Thyroid gland (tissue), 4 donors: Measurements from ENCODE around the gene HSPB3. TPM values are rescaled to one million over a fixed set of nuclear protein-coding genes. Genes with fewer than 3 reads are reported as not detected.

ENCODE experiments used
- DNase-seq, 2 donors: peaks; one replicate each; pipeline ENCODE4 v3.0.0-alpha.2; 2019
- H3K27ac ChIP-seq, 3 donors: fragments of 200-600 bp; sonication (generic); 1 replicate in 2 of 3; 2 replicates in 1 of 3; pipeline ENCODE4 v1.5.1; 2016 to 2019; ENCODE audit warnings: mild to moderate bottlenecking in 1 of 3, moderate library complexity in 1 of 3
- H3K27me3 ChIP-seq: fragments of 200-600 bp; sonication (generic); one replicate; pipeline ENCODE4 v1.5.1; 2019
- H3K36me3 ChIP-seq, 2 donors: fragments of 200-600 bp; sonication (generic); one replicate each; pipeline ENCODE4 v1.5.1; 2016 to 2019
- H3K4me1 ChIP-seq, 2 donors: fragments of 200-600 bp; sonication (generic); one replicate each; pipeline ENCODE4 v1.5.1; 2017 to 2019
- H3K4me3 ChIP-seq, 3 donors: fragments of 200-600 bp; sonication (generic); replicated peaks in 1 of 3; 1 replicate in 2 of 3; 2 replicates in 1 of 3; pipeline ENCODE4 v1.5.1; 2016; ENCODE audit warnings: mild to moderate bottlenecking in 1 of 3
- H3K9me3 ChIP-seq: fragments of 200-600 bp; sonication (generic); one replicate; pipeline ENCODE4 v1.5.1; 2017
- POLR2A ChIP-seq, 2 donors: fragments of 450-650 bp; IDR thresholded peaks; one replicate each; pipeline ENCODE4 v1.6.1; 2017; ENCODE audit warnings: antibody characterized with exemption in 2 of 2, mild to moderate bottlenecking in 2 of 2, moderate library complexity in 1 of 2
- WGBS, 2 donors: methylation state at CpG; one replicate each; pipeline ENCODE4 v1.1.5; 2017; 5-methylcytosine and 5-hydroxymethylcytosine counted together
- intact Hi-C: fragments of 100-400 bp; cut with DNase I; formaldehyde crosslinking; loops from one replicate; pipeline ENCODE4 v1.15.1; 2023
- total RNA-seq, 4 donors: library from RNA; depleted of rRNA; stranded (reverse); fragments of >200 nt; gene quantifications; one replicate each; pipeline ENCODE4 v1.2.3, GENCODE V29; 2016
- TF ChIP-seq, protein P1 (sequence below), 6 experiments: fragments of 200-600 bp in 3 of 6; fragments of 450-650 bp in 3 of 6; sonication (generic) in 3 of 6; IDR thresholded peaks; one replicate each; pipeline ENCODE4 v1.5.1; 2016 to 2019; ENCODE audit warnings: antibody characterized with exemption in 6 of 6, mild to moderate bottlenecking in 2 of 6, inconsistent platforms in 1 of 6, moderate library complexity in 1 of 6

The HSPB3 gene
- total RNA-seq, 4 donors from 2014 or later: not detected

DNA sequence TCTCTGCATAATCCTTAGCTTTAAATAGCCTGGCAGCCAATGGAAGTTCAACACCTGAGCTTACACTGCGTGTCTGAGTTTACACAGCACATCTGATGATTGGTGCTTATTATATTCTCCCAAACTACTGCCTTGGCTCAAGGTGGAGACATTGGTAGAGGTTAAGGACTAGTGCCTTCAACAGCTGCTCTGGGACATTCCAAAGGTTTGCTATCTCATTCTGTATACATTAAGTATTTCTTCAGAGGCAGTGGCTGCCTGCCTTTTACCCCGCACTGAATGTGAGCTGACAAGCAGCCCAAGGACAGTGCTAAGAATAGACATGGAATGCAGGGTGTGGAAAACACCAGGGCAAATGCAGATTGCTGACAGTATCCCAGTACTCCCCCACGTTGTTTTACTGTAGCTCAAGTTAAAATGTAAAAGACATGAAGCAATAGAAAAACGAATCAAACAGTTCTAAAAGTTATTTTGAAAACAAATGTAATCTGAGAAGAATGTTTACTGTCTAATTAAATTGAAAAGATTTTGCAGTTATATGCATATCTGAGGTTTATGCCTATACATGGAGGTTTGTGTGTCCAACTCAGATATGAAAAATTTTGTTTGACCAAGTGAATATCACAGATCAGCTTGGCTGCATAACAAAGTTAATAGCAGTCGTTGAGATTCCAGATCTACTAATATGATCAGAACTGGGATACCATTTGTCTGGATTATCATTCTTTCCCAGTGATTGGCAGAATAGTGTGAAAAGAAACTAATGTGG lies 1.8 kb downstream of the HSPB3 start:
- Histone ChIP-seq H3K27me3 (no peaks in the 10 kb centered on the region), H3K36me3 (no peaks in the 10 kb centered on the region), H3K27ac (no peak overlapping the region), H3K4me1 (peaks cover 0 to 5% of the 10 kb centered on the region in 2 donors), H3K4me3 (no peak overlapping the region), H3K9me3 (no peaks in the 10 kb centered on the region)
- intact Hi-C loops: no loop called here
- TF ChIP-seq POLR2A (IDR thresholded peaks at IDR 0.05): no peak
- TF ChIP-seq, protein P1, sequence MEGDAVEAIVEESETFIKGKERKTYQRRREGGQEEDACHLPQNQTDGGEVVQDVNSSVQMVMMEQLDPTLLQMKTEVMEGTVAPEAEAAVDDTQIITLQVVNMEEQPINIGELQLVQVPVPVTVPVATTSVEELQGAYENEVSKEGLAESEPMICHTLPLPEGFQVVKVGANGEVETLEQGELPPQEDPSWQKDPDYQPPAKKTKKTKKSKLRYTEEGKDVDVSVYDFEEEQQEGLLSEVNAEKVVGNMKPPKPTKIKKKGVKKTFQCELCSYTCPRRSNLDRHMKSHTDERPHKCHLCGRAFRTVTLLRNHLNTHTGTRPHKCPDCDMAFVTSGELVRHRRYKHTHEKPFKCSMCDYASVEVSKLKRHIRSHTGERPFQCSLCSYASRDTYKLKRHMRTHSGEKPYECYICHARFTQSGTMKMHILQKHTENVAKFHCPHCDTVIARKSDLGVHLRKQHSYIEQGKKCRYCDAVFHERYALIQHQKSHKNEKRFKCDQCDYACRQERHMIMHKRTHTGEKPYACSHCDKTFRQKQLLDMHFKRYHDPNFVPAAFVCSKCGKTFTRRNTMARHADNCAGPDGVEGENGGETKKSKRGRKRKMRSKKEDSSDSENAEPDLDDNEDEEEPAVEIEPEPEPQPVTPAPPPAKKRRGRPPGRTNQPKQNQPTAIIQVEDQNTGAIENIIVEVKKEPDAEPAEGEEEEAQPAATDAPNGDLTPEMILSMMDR (IDR thresholded peaks at IDR 0.05): no peak
- DNase-seq: peak in 1 of 2 donors; percentile 2
- WGBS, 2 donors: 27 to 33% methylated on average over 5 of the region's 5 CpGs

DNA sequence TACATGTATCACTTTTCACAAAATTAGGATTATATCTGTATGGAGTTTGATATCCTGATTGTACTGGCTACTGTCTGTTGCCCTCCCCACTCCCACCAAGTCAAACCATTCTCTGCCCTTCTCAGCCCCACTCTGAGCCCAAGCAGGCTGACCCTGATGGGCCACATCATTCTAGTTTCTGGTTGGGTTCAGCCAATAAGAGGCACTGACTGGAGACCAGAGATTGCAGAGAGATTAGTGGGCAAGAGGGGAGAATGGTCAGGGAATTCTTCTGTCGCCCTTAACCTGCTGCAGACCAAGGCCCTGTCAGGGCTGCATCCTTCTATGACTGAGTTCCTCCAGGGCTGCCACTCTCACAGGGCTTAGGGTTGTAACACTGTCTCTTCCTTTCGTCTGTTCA lies 2.7 kb downstream of the HSPB3 start:
- no peaks in the 10 kb centered on the region for H3K27me3 ChIP-seq
- no peak for TF ChIP-seq POLR2A (IDR thresholded peaks at IDR 0.05)
- TF ChIP-seq, protein P1 (IDR thresholded peaks at IDR 0.05): no peak
- no peak overlapping the region for H3K27ac ChIP-seq
- intact Hi-C loops: no loop called here
- DNase-seq: no peak
- no peaks in the 10 kb centered on the region for H3K36me3 ChIP-seq
- 91 to 98% methylated on average over 2 of the region's 2 CpGs for WGBS, 2 donors
- no peak overlapping the region for H3K4me3 ChIP-seq
- no peaks in the 10 kb centered on the region for H3K9me3 ChIP-seq
- H3K4me1 ChIP-seq: peaks cover 0 to 5% of the 10 kb centered on the region in 2 donors

DNA sequence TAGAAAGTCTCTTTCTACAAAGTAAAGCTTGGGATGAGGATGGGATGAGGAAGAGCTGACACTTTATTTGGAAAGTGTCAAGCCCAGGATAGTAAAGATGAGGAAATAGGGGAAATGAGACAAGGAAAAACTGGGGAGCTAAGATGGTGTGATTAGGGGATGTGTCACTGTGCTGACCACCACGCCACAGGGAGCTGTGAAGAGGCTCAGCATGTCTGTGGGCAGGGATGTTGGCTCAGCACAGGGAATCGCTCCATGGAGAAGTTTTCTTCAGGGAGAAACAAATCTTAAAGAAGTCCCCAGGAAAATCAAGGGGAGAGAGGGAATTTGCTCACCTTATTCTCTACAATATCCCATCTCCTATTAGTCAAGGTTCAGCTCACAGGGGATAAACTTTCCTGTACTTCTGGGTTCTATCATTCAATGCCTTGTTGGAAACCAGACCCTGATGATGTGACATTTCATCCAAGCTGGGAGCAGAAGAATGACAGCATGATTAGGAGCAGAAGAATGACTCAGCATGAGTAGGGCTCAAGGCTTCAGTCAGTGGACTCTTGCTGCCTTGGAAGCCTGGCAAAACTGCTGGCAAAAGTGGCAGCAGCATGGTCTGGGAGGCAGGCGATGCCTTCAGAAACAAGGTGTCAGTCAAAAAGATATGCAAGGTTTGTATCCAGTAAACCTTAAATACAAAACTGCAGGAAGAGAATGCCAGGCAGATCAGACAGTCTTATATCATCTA lies 4.9 kb downstream of the HSPB3 start:
- no peaks in the 10 kb centered on the region for H3K27me3 ChIP-seq
- no peaks in the 10 kb centered on the region for H3K36me3 ChIP-seq
- DNase-seq: no peak
- no peak overlapping the region for H3K4me3 ChIP-seq
- H3K4me1 ChIP-seq: peaks cover 0 to 5% of the 10 kb centered on the region in 2 donors
- no peak for TF ChIP-seq POLR2A (IDR thresholded peaks at IDR 0.05)
- TF ChIP-seq, protein P1 (IDR thresholded peaks at IDR 0.05): no peak
- intact Hi-C loops: no loop called here
- no peak overlapping the region for H3K27ac ChIP-seq
- no peaks in the 10 kb centered on the region for H3K9me3 ChIP-seq
- WGBS, 2 donors: 83 to 92% methylated on average over 3 of the region's 3 CpGs

DNA sequence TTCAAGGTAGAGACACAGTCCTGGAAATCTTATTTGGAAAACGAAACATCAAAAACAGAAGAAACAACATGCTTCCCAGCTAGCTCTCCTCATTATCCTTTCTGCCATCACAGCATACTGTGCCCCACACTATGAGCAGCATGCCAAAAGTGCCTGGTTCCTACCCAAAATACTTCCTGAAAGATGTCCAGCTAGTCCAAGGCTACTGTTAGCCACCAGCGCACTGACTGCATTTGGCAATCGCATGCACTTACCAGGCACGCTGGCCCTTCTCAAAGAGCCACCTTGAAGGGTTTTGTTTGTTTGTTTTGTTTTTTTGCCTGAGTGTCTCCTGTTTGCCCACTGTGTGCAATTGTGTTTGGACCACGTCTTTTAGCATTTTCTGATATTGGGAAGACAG lies 6.8 kb downstream of the HSPB3 start:
- no peak for DNase-seq
- no peak overlapping the region for H3K4me3 ChIP-seq
- H3K4me1 ChIP-seq: peaks cover 0 to under 1% of the 10 kb centered on the region in 2 donors

More for the DNA sequence above, 6.8 kb downstream of the HSPB3 start:
- Histone ChIP-seq H3K9me3 (no peaks in the 10 kb centered on the region), H3K36me3 (no peaks in the 10 kb centered on the region), H3K27ac (no peak overlapping the region), H3K27me3 (no peaks in the 10 kb centered on the region)
- 69 to 75% methylated on average over 5 of the region's 5 CpGs for WGBS, 2 donors
- no peak for TF ChIP-seq POLR2A (IDR thresholded peaks at IDR 0.05)
- TF ChIP-seq, protein P1 (IDR thresholded peaks at IDR 0.05): no peak
- intact Hi-C loops: no loop called here
